IMR-90 (cell line): ENCODE measurements around the gene SLC12A8. TPM values are rescaled to one million over a fixed set of nuclear protein-coding genes. Genes with fewer than 3 reads are reported as not detected.

Experiments
- ATAC-seq: fragments of 200-7000 bp; cut with Tn5 transposase; 2 replicates; pipeline ENCODE4 v1.9.1; 2020; ENCODE audit warnings: low read depth, mild to moderate bottlenecking, moderate library complexity
- BruUV-seq: library from RNA; stranded (reverse); fragments of 400-500 nt; replicated peaks from 2 replicates; lab custom pipeline; 2021; lab: Mats Ljungman, UMichigan
- CTCF ChIA-PET: fragments of 300-600 bp; formaldehyde crosslinking; extraction: SDS; loops from one replicate; lab custom pipeline; 2021; ENCODE audit warnings: antibody characterized with exemption; lab: Yijun Ruan, JAX
- POLR2A ChIA-PET: fragments of 300-600 bp; sonication (Branson Sonifier 250); formaldehyde crosslinking; loops from one replicate; lab custom pipeline; 2022; ENCODE audit warnings: antibody characterized with exemption; ENCODE audit not compliant: unreplicated experiment; lab: Charles Lee
- DNase-seq: peaks from one replicate; pipeline ENCODE4 v3.0.0; 2013
- H2AFZ ChIP-seq: replicated peaks from 2 replicates; pipeline ENCODE3; 2013; ENCODE audit warnings: low read length, mild to moderate bottlenecking; ENCODE audit not compliant: poor library complexity
- H2AK5ac ChIP-seq: 2 replicates; pipeline ENCODE4 v1.6.1; 2013; ENCODE audit warnings: low read depth, low read length, inconsistent platforms
- H2AK9ac ChIP-seq: replicated peaks from 2 replicates; pipeline ENCODE3; 2013; ENCODE audit warnings: mild to moderate bottlenecking, low read depth, low read length, moderate library complexity; ENCODE audit not compliant: poor library complexity
- H2BK120ac ChIP-seq: 2 replicates; pipeline ENCODE4 v1.6.1; 2013; ENCODE audit warnings: low read depth, low read length, inconsistent platforms
- H2BK15ac ChIP-seq: 3 replicates; pipeline ENCODE4 v1.6.1; 2013; ENCODE audit warnings: low read depth, low read length, inconsistent platforms
- H2BK20ac ChIP-seq: 2 replicates; pipeline ENCODE4 v1.6.1; 2013; ENCODE audit warnings: low read depth, mild to moderate bottlenecking, inconsistent platforms, low read length, moderate library complexity
- H2BK5ac ChIP-seq: 2 replicates; pipeline ENCODE4 v1.6.1; 2013; ENCODE audit warnings: mild to moderate bottlenecking, low read depth, low read length, inconsistent platforms; ENCODE audit not compliant: poor library complexity, severe bottlenecking
- H3K14ac ChIP-seq: replicated peaks from 2 replicates; pipeline ENCODE4 v1.6.1; 2013; ENCODE audit warnings: low read depth, low read length, inconsistent platforms
- H3K18ac ChIP-seq: 2 replicates; pipeline ENCODE4 v1.6.1; 2013; ENCODE audit warnings: low read depth, low read length, control low read depth
- H3K23ac ChIP-seq: 2 replicates; pipeline ENCODE4 v1.6.1; 2013; ENCODE audit warnings: low read depth, low read length, inconsistent platforms
- H3K27ac ChIP-seq: 2 replicates; pipeline ENCODE4 v1.5.1; 2013; ENCODE audit warnings: mild to moderate bottlenecking, control low read depth, low read length; ENCODE audit not compliant: insufficient read depth
- H3K27me3 ChIP-seq: 2 replicates; pipeline ENCODE4 v1.6.1; 2013; ENCODE audit warnings: low read length; ENCODE audit not compliant: control insufficient read depth, insufficient read depth
- H3K36me3 ChIP-seq: 2 replicates; pipeline ENCODE4 v1.6.1; 2013; ENCODE audit warnings: low read length, mixed read lengths; ENCODE audit not compliant: control insufficient read depth, insufficient read depth
- H3K4ac ChIP-seq: 2 replicates; pipeline ENCODE4 v1.6.1; 2013; ENCODE audit warnings: low read depth, low read length, inconsistent platforms
- H3K4me1 ChIP-seq: 2 replicates; pipeline ENCODE4 v1.6.1; 2013; ENCODE audit warnings: low read length, mixed read lengths; ENCODE audit not compliant: control insufficient read depth, insufficient read depth
- H3K4me2 ChIP-seq: 2 replicates; pipeline ENCODE4 v1.6.1; 2013; ENCODE audit warnings: low read depth, mild to moderate bottlenecking, control low read depth, low read length, moderate library complexity
- H3K4me3 ChIP-seq: 2 replicates; pipeline ENCODE4 v1.5.1; 2013; ENCODE audit warnings: low read depth, mild to moderate bottlenecking, control low read depth, low read length, moderate library complexity; ENCODE audit not compliant: insufficient read depth
- H3K56ac ChIP-seq: 2 replicates; pipeline ENCODE4 v1.6.1; 2013; ENCODE audit warnings: low read length, inconsistent platforms; ENCODE audit not compliant: insufficient read depth; ENCODE audit errors: extremely low read depth
- H3K79me1 ChIP-seq, 2 experiments: 2 replicates each; pipeline ENCODE4 v1.6.1; 2013; ENCODE audit warnings: low read length in 2 of 2, inconsistent platforms in 1 of 2, low read depth in 1 of 2
- H3K9ac ChIP-seq: 2 replicates; pipeline ENCODE4 v1.6.1; 2013; ENCODE audit warnings: low read depth, low read length, control low read depth
- H3K9me1 ChIP-seq: 2 replicates; pipeline ENCODE4 v1.6.1; 2013; ENCODE audit warnings: low read length, inconsistent platforms; ENCODE audit not compliant: insufficient read depth
- H3K9me3 ChIP-seq: 2 replicates; pipeline ENCODE4 v1.6.1; 2013; ENCODE audit warnings: low read length; ENCODE audit not compliant: control insufficient read depth, insufficient read depth
- H4K20me1 ChIP-seq: 2 replicates; pipeline ENCODE4 v1.6.1; 2013; ENCODE audit warnings: low read length, inconsistent platforms; ENCODE audit not compliant: insufficient read depth
- H4K5ac ChIP-seq: 2 replicates; pipeline ENCODE4 v1.6.1; 2013; ENCODE audit warnings: mild to moderate bottlenecking, low read depth, low read length, control low read depth
- H4K8ac ChIP-seq, 2 experiments: 2 replicates each; pipeline ENCODE4 v1.6.1; 2013; ENCODE audit warnings: low read depth in 2 of 2, low read length in 2 of 2, control low read depth in 1 of 2, inconsistent platforms in 1 of 2
- H4K91ac ChIP-seq: 2 replicates; pipeline ENCODE4 v1.6.1; 2013; ENCODE audit warnings: low read depth, low read length, inconsistent platforms; ENCODE audit not compliant: insufficient read depth
- CEBPB ChIP-seq: IDR thresholded peaks from 2 replicates; pipeline ENCODE4 v1.6.1; 2012; ENCODE audit warnings: low read depth, low read length, improper control_type of control experiment
- FOS ChIP-seq: fragments of 150-350 bp; IDR thresholded peaks from 2 replicates; pipeline ENCODE4 v1.6.1; 2016; ENCODE audit warnings: low read depth, low read length
- MAFK ChIP-seq: IDR thresholded peaks from 2 replicates; pipeline ENCODE4 v1.6.1; 2012; ENCODE audit warnings: low read depth, low read length, improper control_type of control experiment
- NFE2L2 ChIP-seq: fragments of 150-350 bp; IDR thresholded peaks from 2 replicates; pipeline ENCODE4 v1.6.1; 2016; ENCODE audit warnings: low read depth, mild to moderate bottlenecking, low read length
- RCOR1 ChIP-seq: IDR thresholded peaks from 2 replicates; pipeline ENCODE4 v1.6.1; 2012; ENCODE audit warnings: mild to moderate bottlenecking, low read length, improper control_type of control experiment; ENCODE audit not compliant: insufficient replicate concordance
- RFX5 ChIP-seq: IDR thresholded peaks from 2 replicates; pipeline ENCODE4 v1.8.0; 2012; ENCODE audit warnings: low read depth, mild to moderate bottlenecking, low read length, moderate library complexity
- USF2 ChIP-seq: fragments of 150-350 bp; IDR thresholded peaks from 2 replicates; pipeline ENCODE4 v1.6.1; 2017; ENCODE audit warnings: mild to moderate bottlenecking, antibody characterized with exemption, low read length, low read depth
- WGBS, 2 experiments: methylation state at CpG; one replicate each; pipeline versions ENCODE4 v1.1.5 to v1.1.7; 2013; ENCODE audit warnings: missing lambda C conversion rate in 2 of 2; ENCODE audit not compliant: insufficient read length in 1 of 2; ENCODE audit errors: extremely low coverage in 2 of 2; 5-methylcytosine and 5-hydroxymethylcytosine counted together
- dilution Hi-C: fragments of 300-500 bp; cut with HindIII; formaldehyde crosslinking; loops from one replicate; pipeline ENCODE4 v1.14.3; 2018; ENCODE audit warnings: low sequenced_read_pairs; ENCODE audit not compliant: unreplicated experiment
- in situ Hi-C: fragments of 300-500 bp; cut with MboI; formaldehyde crosslinking; loops from 3 replicates; pipeline ENCODE4 v1.14.3; 2019; ENCODE audit warnings: low sequenced_read_pairs, inconsistent platforms, mixed read lengths
- intact Hi-C: fragments of 100-400 bp; cut with micrococcal nuclease; formaldehyde crosslinking; loops from 2 replicates; pipeline ENCODE4 v1.10.0; 2022
- polyA plus RNA-seq, 3 experiments: library from polyadenylated mRNA; depleted of rRNA; stranded (reverse); fragments of >200 nt; gene quantifications; 2 replicates each; pipeline ENCODE4 v1.2.3, GENCODE V29; 2012; ENCODE audit warnings: low replicate concordance in 1 of 3
- total RNA-seq: library from RNA; depleted of rRNA; stranded (reverse); fragments of >200 nt; gene quantifications from 2 replicates; pipeline ENCODE4 v1.2.3, GENCODE V29; 2012

Gene SLC12A8
- total and polyA plus RNA-seq, 2 of the 4 experiments (the other 2 are of a cell fraction), result 2.2 to 4.3 TPM

DNA sequence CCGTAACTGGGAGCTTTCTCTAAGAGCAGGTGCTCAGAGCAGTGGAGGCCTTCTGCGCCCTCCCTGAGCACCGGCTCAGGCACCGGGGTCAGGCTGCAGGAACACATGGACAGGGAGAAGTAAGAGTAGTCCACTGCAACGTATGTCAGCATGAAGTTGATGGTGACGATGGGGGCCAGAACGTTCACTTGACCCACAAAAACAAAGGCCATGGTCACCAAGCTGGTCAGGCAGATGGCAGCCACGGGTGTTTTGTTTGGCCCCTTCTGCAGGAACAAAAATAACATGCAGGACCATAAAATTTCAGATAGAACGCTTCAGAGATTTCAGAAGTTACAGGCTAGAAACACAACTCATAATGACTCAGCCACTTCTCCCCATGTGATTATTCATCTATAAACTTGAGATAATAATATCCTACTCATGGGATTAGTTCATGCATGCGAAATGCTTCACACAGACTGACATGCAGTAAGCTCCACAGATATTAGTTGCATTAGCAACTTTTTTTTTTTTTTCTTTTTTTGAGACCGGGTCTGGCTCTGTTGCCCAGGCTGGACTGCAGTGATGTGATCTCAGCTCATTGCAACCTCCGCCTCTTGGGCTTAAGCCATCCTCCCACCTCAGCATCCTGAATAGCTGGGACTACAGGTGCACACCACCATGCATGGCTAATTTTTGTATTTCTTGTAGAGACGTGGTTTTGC is 104.5 kb downstream of the SLC12A8 start:
- H4K91ac ChIP-seq, result peak overlapping the region; percentile 96
- 82% methylated on average over 6 of the region's 13 CpGs; no CpG with 5 or more reads in 1 of the 2 experiments for WGBS, 2 experiments
- peak overlapping the region; percentile 99 for H2BK120ac ChIP-seq
- peak overlapping the region; percentile 65 for H2AFZ ChIP-seq
- no peaks in the 10 kb centered on the region for H3K27me3 ChIP-seq
- peak overlapping the region; percentile 71 for H3K27ac ChIP-seq
- BruUV-seq, result no TSS peak
- H3K9me1 ChIP-seq, result peaks cover 28% of the 10 kb centered on the region
- in situ Hi-C loops, result no loop called here
- ATAC-seq, result peak; percentile 53
- H4K5ac ChIP-seq, result peak overlapping the region; percentile 80
- H3K4me1 ChIP-seq, result peaks cover 40% of the 10 kb centered on the region
- H2AK9ac ChIP-seq, result peak overlapping the region; percentile 49
- dilution Hi-C loops, result no loop called here
- H3K4me2 ChIP-seq, result peak overlapping the region; percentile 51
- peak overlapping the region; percentile 9 to 90; a peak in 3 of 4 replicates for H4K8ac ChIP-seq
- H2BK5ac ChIP-seq, result peak overlapping the region; percentile 95
- intact Hi-C loops, result loop anchor here (2.0 kb wide), 1 partner anchor 45 kb away; no protein-coding TSS in a partner anchor
- 0 out of 4 replicates have a peak, but pooled peaks cover 0 to 8% of the 10 kb centered on the region in 2 experiments for H3K79me1 ChIP-seq
- peak overlapping the region; percentile 92 for H3K18ac ChIP-seq
- ChIA-PET CTCF (interaction anchor here (0.6 to 1.6 kb wide), 3 partner anchors 10 to 86 kb away, joined by 3 to 4 read pairs (median 3); partner anchors contain the start of gene HEG1), POLR2A (no interaction called here)
- peak overlapping the region; percentile 82 for H3K23ac ChIP-seq
- H3K9me3 ChIP-seq, result peaks cover 2% of the 10 kb centered on the region; the same call in 1 of the 2 replicates
- peak overlapping the region; percentile 89 for H3K14ac ChIP-seq
- H2AK5ac ChIP-seq, result peak overlapping the region; percentile 76
- H3K4me3 ChIP-seq, result no peak overlapping the region
- H3K36me3 ChIP-seq, result no peaks in the 10 kb centered on the region; the same call in 1 of the 2 replicates
- peak overlapping the region; percentile 99 for H2BK20ac ChIP-seq
- peak overlapping the region; percentile 1; the same call in 1 of the 2 replicates for H3K9ac ChIP-seq
- no peaks in the 10 kb centered on the region for H4K20me1 ChIP-seq
- H3K4ac ChIP-seq, result peak overlapping the region; percentile 97
- H3K56ac ChIP-seq, result peak overlapping the region; percentile 22; the same call in 1 of the 2 replicates
- peak overlapping the region; percentile 92; the same call in 2 of the 3 replicates for H2BK15ac ChIP-seq
- peak; percentile 95 for DNase-seq
- no peak for TF ChIP-seq RFX5
- peak; percentile 48 for TF ChIP-seq USF2
- peak; percentile 16; the same call in 1 of the 2 replicates for TF ChIP-seq CEBPB
- peak; percentile 61 for TF ChIP-seq FOS
- TF ChIP-seq NFE2L2, result peak; percentile 97
- TF ChIP-seq MAFK, result peak; percentile 51
- TF ChIP-seq RCOR1, result no peak
